NCI-H1694 (cell line): ENCODE measurements around the gene TLR10.
A peak's percentile ranks its signal among the peaks of the same experiment; 100 is the strongest.

Experiments
- DNase-seq: peaks from one replicate; lab custom pipeline; 2025; lab: John Stamatoyannopoulos, UW

TLR10 gene

DNA sequence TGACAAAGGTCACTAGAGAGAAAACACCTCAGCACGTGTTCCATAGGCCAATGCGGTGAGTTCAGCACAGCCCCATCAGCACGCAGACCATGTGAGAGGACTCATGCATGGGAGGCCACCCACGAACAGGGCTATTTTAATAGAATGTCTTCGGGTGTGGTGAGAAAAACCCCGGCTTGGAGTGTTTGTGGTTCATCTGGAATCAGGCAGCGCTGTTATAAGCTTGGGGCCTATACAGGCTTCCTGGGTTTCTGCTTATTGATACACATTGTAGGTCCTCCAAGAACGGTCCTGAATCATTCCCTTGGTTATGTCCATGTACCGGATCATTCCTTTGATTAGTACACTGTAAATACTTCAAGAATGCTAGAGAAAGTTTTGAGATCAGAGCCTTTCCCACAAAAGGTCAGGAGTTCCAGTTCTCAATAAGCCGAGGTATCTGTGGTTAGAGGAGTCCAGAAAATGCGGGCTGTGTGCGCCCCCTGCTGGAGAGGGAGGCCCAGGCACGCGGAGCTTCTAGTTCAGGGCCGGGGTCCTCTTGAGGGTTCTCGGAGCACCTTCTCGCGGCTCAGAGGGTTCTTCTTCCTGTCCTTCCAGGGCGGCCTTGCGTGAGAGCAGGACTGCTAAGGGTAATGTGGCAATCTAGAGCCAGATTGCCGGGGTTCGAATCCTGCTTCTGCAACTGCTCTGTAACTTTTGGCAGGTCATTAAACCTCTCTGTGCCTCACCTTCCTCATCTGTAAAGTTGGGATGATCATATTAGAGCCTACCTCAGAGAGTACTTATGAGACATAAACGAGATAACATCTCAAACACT lies 51.8 kb downstream of the TLR10 start:
- DNase-seq: peak; percentile 47

DNA sequence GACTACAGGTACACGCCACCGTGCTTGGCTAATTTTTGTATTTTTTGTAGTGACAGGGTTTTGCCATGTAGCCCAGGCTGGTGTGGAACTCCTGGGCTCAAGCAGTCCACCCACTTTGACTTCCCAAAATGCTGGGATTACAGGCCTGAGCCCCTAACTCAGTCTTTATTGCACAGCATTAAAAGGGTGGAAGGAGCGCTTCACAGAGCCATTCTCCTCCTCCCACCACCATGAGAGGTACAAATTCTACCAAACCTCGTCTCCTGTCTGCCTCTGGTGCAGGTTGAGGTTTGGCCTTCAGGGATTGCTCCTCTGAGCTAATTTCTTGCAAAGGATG lies 52.3 kb downstream of the TLR10 start:
- DNase-seq: no peak

DNA sequence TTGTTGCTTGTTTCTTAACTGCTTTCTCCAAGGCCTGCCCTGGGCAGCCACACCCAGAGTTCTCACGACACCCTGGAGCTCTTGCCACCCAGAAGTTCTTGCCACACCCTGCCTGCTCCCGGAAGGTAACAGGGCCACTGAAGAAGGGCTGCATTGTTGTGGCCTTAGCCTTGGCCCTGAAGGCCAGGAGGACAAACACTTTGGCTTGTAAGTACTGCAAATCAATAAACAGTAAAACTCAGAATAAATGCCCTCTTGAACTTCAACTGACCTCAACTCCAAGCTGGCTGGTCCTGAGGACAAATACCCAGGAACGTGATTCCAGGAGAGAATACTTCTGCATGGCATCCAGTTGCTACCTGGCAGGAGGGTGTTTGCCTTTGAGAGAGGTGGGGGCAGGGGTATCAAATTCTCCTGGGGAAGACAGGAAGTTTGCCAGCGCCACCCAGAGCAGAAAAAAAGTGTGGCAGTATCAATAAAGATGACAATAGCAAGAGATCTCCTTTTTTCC lies 54.1 kb downstream of the TLR10 start:
- no peak for DNase-seq

DNA sequence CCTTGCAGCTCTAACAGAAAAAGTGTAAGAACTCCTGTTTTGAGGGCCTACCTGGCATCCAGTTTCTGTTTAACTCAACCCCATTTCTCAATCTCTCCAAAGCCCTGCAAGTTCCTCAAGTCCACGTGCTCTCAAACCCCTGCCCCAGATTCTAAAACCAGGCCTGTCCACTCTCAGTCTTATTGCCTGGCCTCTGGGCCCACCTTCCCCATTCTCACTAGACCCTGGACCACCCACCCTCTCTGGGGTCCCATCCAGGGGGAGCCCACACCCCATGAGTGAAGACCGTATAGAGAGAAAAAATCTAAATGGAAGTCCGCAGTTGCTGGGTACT lies 58.3 kb downstream of the TLR10 start:
- DNase-seq: no peak

DNA sequence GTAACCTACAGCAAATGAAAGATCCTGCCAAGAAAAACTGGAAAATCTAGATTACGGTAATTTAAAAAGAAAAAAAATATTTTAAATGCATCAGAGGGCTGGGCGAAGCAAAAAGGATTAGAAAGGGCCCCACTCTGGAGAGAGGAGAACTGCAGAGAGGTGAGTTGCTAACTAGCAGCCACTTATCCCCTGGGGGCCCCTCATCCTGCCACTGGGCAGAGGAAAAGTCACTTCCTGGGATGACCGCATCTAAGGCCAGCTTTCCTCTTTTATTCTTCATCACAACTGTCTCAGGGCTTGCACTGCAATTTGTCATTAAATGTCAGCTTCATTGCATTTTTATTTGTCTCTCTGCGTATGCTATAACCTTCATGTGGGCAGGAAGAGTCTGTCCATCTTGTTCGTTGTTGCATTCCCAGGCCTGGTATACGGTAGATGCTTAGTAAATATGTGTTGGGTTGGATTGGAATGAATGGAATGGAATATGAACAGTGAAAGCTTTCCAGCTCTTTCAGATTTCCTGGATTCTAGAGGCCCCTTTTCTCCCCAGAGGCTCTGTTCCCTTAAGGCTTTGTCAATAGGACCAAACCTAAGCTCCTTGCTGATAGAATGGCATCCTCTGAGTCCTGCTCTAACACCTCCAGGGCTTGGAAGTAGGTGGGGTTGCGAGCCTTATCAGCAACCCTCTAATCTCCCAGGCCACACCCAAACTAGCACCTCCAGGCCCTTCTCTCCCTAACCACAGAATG lies 58.9 kb downstream of the TLR10 start:
- DNase-seq: no peak

DNA sequence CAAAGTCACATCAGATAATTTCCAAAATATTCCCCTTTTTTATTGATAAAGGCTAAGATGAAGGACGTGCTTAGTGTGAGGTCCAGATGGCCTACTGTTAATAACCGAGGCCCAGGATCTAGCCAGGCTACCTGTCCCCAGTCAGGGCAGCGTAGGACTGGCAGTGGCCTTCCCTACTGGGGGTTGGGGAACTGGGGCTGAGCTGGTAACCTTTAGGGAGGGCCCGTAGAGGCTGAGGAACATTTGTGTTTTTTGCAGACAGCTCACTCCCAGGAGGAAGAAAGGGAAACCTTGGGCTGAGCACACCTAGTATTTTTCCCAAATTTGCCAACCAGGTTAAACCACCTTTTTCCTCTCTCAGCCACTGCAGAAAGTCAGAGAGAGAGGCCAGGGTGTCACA lies 59.7 kb downstream of the TLR10 start:
- DNase-seq: no peak
